Uterus (tissue), 2 donors: ENCODE data around the gene OR4K13.

Experiments
- POLR2A ChIP-seq, 2 donors: fragments of 450-650 bp; IDR thresholded peaks; one replicate each; pipeline ENCODE4 v1.6.1; 2016; ENCODE audit warnings: antibody characterized with exemption in 2 of 2, mild to moderate bottlenecking in 1 of 2, moderate library complexity in 1 of 2
- TF ChIP-seq, protein P1 (sequence below), 4 experiments: fragments of 200-600 bp in 2 of 4; fragments of 450-650 bp in 2 of 4; sonication (generic) in 2 of 4; IDR thresholded peaks; one replicate each; pipeline ENCODE4 v1.5.1; 2016 to 2019; ENCODE audit warnings: antibody characterized with exemption in 4 of 4, mild to moderate bottlenecking in 2 of 4, moderate library complexity in 1 of 4

DNA sequence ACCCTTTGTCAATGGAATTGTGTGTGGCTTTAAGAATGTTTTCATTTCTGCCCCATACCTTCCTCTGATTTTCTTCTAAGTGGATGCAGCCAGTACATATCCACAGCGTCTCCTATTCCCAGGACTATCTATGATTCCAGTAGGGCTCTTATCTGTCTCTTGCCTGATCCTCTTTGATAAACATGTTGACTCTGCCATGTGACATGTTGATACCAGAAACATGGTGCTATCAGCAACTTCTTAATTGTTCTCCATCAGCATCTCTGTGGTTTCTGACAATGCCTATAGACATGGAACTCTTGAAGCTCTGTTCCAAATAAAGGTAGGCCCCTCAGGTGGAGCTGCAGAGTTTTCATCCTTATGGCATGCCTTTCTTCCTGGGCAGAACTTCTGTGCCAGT is 12.4 kb upstream of the OR4K13 start:
- TF ChIP-seq, protein P1, sequence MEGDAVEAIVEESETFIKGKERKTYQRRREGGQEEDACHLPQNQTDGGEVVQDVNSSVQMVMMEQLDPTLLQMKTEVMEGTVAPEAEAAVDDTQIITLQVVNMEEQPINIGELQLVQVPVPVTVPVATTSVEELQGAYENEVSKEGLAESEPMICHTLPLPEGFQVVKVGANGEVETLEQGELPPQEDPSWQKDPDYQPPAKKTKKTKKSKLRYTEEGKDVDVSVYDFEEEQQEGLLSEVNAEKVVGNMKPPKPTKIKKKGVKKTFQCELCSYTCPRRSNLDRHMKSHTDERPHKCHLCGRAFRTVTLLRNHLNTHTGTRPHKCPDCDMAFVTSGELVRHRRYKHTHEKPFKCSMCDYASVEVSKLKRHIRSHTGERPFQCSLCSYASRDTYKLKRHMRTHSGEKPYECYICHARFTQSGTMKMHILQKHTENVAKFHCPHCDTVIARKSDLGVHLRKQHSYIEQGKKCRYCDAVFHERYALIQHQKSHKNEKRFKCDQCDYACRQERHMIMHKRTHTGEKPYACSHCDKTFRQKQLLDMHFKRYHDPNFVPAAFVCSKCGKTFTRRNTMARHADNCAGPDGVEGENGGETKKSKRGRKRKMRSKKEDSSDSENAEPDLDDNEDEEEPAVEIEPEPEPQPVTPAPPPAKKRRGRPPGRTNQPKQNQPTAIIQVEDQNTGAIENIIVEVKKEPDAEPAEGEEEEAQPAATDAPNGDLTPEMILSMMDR (IDR thresholded peaks at IDR 0.05), result no peak
- no peak for TF ChIP-seq POLR2A (IDR thresholded peaks at IDR 0.05)
